H1 (cell line): ENCODE data around the gene ADARB2. TPM values are rescaled to one million over a fixed set of nuclear protein-coding genes. Genes with fewer than 3 reads are reported as not detected.

Source experiments
- NRF1 ChIP-seq: IDR thresholded peaks from 2 replicates; pipeline ENCODE4 v1.6.1; 2011; ENCODE audit warnings: mild to moderate bottlenecking, low read depth, low read length, improper control_type of control experiment
- TEAD4 ChIP-seq: IDR thresholded peaks from 2 replicates; pipeline ENCODE4 v1.6.1; 2012; ENCODE audit warnings: low read depth, low read length, inconsistent platforms, mixed read lengths
- polyA plus RNA-seq, 7 experiments: library from polyadenylated mRNA; depleted of rRNA in 3 of 7; stranded (reverse) in 5 of 7; unstranded in 2 of 7; fragments of >200 nt in 5 of 7; fragments of 200-250 nt in 2 of 7; gene quantifications; 1 replicate in 5 of 7; 2 replicates in 1 of 7; 4 replicates in 1 of 7; pipeline versions ENCODE4 v1.2.1 to v1.2.3, GENCODE V29; 2011 to 2013; ENCODE audit warnings: missing spikeins in 2 of 7, mixed read lengths in 2 of 7
- total RNA-seq: library from RNA; stranded (reverse); fragmentation: NEBNext Ultra II Directional; extraction: Animal tissue kit (Norgen Biotek cat#: 25700); gene quantifications from 2 replicates; pipeline ENCODE4 v1.2.1, GENCODE V29; 2021

ADARB2 gene
- total and polyA plus RNA-seq, 2 of the 8 experiments (the other 6 are each of a cell fraction or from before 2014, with no cell fraction given), result 2.2 to 2.8 TPM

GRCh38 chr10:1361411-1362105, 375.8 kb downstream of the ADARB2 start (continued):
- TF ChIP-seq TEAD4, result no peak
- TF ChIP-seq NRF1, result no peak
